ENCODE measurements around the gene UVSSA. TPM values are rescaled to one million over a fixed set of nuclear protein-coding genes. Genes with fewer than 3 reads are reported as not detected.
"Not testable (repeated sequence)": the region's sequence is repeated elsewhere in the genome, so short reads cannot be mapped to it uniquely, and the experiment has no call there.

The UVSSA gene
- total RNA-seq, 1 donor from 2014 or later: 9.7 TPM

DNA sequence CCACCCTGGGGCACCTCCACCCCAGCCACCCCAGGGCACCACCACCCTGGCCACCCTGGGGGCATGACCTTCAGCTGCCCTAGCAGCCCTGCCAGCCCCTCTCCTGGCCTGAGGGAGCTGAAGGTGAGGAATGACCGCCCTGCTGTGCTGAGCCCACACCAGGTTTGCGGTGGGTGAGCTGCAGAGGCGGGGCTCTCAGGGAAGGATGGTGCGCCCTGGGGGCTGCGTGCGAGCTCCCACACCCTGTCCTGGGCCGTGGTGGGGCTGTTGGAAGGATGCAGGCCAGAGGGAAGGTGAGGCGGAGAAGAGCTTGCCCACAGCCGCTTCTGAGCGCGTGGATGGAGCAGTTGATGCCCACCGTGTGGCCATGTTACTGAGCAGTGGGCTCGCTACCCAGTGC, 17.7 kb downstream of the UVSSA start:
- no peak for DNase-seq

- DNase-seq: no peak
Measured at GRCh38 chr4:1365271-1366178, 18.5 kb downstream of the UVSSA start.

- no peak for DNase-seq
Measured at GRCh38 chr4:1366371-1367229, 19.6 kb downstream of the UVSSA start.

- no peak for DNase-seq
Measured at GRCh38 chr4:1367230-1367935, 20.4 kb downstream of the UVSSA start.

DNA sequence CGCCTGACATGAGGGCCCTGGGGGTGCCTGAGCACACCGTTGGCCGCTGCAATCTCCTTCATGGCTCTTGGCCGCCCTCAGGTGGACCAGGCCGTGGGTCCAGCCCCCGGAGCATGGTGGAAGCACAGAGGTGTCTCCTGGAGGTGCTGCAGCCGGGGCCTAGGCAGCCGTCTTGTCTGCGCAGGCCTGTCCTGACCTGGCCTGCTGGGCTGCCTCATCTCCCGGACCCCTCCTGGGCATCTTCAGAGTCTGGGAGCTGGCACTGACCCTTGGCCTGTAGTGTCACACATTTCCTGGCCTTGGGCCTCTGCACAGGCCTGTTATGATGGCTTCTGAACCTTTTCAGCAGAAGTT, 20.9 kb downstream of the UVSSA start:
- DNase-seq: no peak

GRCh38 chr4:1368421-1369090, 21.5 kb downstream of the UVSSA start:
- DNase-seq: no peak

DNA sequence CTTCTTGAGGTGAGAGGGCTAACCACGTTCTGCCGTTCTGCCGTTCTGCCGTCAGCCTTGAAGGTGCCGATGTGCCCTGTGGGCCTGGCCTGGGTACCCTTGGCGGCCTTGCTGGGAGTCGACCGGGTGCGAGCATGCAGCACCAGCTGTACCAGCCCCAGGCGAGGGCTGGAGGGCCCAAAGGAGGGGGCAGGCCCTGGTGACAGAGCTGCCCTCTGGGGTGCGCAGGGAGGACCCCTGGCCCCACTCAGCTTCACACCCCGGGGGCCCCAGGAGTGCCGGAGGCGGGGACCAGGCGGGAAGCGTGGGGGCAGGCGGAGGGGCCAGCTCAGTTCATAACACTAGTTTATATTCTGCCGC, 22.1 kb downstream of the UVSSA start:
- DNase-seq: no peak

- no peak for DNase-seq
Measured at GRCh38 chr4:1369479-1370079, 22.6 kb downstream of the UVSSA start.

DNA sequence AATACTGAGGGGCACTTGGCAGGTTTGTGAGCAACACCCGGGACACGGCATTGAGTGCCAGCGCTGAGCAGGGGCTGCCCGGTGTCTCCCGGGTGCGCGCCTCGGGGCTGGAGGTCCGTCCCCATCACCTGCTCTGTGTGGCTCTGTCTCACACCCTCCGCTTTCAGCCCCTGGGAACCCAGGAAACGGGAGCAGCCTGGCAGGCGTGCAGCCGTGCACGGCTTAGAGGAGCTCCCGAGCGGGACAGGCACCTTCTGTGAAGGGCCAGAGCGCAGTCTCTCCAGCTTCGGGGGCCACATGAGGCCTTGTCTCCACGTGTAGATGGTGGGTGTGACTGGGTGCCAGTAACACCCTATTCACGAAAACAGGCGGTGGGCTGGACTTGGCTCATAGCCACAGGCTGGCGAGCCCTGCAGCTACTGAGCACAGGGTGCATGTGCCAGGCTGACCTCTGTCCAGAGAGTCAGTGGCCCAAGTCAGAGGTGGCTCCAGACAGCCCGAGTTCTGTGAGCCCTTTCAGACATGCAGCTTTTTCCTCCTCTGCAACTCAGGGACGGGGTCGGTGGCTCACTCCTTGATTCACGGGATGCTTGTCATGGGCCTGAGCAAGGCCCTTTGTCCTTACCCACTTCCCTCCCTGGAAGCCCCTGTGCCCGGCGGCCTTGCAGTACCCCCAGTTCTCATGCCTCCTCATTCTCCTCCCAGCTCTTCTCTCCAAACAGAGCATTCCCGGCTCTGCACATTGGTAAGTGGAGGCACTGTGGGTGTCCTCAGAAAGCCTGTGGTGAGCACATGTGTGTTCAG, 23.5 kb downstream of the UVSSA start:
- DNase-seq: no peak

DNA sequence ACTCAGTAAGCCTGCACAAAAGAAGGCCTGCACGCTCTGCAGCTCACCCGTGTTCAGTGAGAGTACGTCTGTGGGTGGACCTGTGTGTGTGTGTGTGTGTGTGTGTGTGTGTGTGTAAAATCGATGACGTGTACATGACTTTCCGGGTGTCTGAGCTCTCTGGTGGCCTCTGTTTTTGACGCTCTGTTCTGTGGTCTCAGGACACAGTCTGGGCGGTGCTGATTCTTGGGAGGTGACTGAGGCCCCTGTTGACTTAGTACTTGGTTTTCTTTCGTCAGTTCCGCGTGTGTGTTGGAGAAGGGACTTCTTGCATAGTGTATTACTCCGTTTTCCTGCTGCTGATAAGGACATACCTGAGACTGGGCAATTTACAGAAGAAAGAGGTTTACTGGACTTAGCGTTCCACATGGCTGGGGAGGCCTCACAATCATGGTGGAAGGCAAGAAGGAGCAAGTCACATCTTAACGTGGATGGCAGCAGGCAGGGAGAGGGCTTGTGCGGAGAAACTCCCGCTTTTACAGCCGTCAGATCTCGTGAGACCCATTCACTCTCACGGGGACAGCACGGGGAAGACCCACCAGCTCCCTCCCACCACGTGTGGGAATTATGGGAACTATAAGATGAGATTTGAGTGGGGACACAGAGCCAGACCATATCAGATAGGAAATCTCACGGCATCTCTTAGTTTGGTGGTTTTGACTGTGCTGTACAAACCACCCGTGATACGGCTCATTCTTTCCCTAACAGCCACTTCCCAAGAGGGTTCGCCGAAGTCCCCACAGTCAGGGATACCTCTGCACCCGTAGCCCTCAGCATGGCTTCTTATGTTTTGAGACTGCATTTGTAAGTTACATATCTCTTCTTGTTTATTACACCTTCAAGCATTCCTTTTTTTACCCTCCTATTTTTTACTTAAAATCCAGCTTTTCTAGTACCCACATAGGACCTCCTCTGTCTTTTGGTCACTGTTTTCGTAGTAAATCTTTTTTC, 24.5 kb downstream of the UVSSA start:
- DNase-seq: no peak

DNA sequence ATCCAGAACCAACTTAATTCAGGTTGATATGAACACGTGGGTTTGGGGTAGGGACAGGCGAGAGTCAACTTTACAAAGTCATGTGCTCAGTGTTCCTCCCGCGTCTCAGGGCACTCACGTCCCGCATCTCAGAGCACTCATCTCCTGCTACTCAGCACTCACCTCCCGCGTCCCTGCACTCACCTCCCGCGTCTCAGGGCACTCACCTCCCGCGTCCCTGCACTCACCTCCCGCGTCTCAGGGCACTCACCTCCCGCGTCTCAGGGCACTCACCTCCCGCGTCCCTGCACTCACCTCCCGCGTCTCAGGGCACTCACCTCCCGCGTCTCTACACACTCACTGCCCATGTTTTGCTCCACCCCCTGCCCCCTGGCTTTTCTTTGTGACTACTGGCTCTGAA, 25.6 kb downstream of the UVSSA start:
- DNase-seq: not testable (repeated sequence)

DNA sequence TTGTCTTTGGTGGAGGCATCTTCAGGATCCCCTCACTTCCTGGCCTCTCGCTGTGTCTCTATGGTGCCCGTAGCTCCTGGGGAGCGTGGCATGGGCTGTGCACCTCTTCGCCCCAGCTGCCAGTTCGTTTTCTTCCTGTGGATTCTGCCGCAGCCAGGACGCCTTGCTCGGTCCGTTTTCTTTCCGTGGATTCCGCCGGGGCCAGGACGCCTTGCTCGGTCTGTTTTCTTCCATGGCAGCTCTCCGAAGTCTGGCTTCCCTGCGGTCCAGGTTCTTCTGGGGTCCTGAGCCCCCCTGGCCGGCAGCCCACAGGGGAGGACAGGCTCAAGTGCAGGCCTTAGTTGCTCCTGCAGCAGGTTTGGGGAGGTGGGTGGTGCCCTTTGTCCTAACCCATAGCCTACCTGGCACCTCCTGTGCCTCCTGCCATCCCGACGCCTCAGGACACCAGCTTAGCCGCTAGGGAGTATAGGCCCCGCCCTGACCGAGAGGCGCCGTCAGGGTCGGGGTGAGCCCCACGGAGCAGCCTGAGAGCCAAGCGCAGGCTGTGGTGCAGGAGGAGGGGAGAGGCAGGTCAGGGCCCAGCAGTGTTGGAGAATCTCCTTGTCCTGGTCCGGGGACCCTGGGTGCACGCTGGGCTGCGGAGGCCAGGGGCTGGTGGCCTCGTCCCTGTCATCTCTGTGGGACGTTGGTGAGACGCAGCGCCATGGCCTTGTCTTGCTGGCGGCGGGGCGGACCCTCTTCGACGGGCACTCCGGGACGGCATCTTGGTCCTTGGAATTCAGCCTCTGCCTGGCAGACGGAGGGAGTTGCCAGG, 27.1 kb downstream of the UVSSA start:
- DNase-seq: no peak

- DNase-seq: no peak
Measured at GRCh38 chr4:1374706-1375045, 27.7 kb downstream of the UVSSA start.

GRCh38 chr4:1375051-1375721, 28.2 kb downstream of the UVSSA start:
- DNase-seq: no peak

DNA sequence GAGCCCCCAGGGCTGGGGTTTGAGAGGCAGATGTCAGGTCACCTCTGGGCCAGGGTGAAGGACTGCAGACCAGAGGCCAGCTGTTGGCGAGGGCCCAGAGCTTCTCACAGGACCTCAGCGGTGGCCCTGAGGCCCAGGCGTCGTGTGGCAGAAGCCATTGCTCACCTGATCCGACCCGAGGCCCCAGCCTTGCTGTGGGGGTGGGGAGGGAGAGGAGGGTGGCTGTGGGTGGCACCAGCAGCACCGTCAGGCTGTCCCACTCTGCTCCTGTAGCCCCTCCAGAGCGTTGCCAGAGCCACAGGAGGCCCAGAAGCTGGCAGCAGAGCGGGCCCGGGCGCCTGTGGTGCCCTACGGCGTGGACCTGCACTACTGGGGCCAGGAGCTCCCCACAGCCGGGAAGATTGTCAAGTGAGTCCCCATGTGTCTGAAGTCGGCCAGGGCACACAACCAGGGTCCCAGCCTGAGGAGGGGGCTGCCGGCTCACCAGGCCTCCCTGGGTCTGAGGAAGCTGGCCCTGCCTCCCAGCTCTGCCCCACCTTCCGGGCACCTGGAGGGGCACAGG, 28.8 kb downstream of the UVSSA start:
- DNase-seq: no peak

- no peak for DNase-seq
Measured at GRCh38 chr4:1376391-1376840, 29.4 kb downstream of the UVSSA start.

GRCh38 chr4:1376841-1377605, 30.0 kb downstream of the UVSSA start:
- DNase-seq: no peak
